Fibroblast of mammary gland (primary cell): ENCODE results near the gene NUP214.

Source experiments
- DNase-seq: peaks from one replicate; pipeline ENCODE4 v3.0.0-alpha.2; 2010; ENCODE audit warnings: low read depth
- H3K4me3 ChIP-seq: 2 replicates; pipeline ENCODE4 v1.5.1; 2011; ENCODE audit warnings: low read depth, mild to moderate bottlenecking, low read length, moderate library complexity; ENCODE audit not compliant: control insufficient read depth
- CTCF ChIP-seq: conservative IDR thresholded peaks from 2 replicates; pipeline ENCODE4 v1.5.1; 2011; ENCODE audit warnings: low read depth, low read length, inconsistent platforms; ENCODE audit not compliant: control insufficient read depth, insufficient read depth

NUP214 gene

GRCh38 chr9:131246618-131247017 lies 121.2 kb downstream of the NUP214 start:
- TF ChIP-seq CTCF = no peak
- no peak for DNase-seq
- H3K4me3 ChIP-seq = no peak overlapping the region

GRCh38 chr9:131252120-131252519 lies 126.7 kb downstream of the NUP214 start:
- TF ChIP-seq CTCF = no peak
- H3K4me3 ChIP-seq = no peak overlapping the region
- DNase-seq = no peak

- TF ChIP-seq CTCF = no peak
- no peak overlapping the region for H3K4me3 ChIP-seq
- DNase-seq = no peak
These were observed 128.6 kb downstream of the NUP214 start for GRCh38 chr9:131253891-131254491.

GRCh38 chr9:131254626-131255025 lies 129.2 kb downstream of the NUP214 start:
- H3K4me3 ChIP-seq = no peak overlapping the region
- no peak for DNase-seq
- no peak for TF ChIP-seq CTCF

GRCh38 chr9:131255676-131256197 lies 130.4 kb downstream of the NUP214 start:
- no peak overlapping the region for H3K4me3 ChIP-seq
- DNase-seq = no peak
- TF ChIP-seq CTCF = no peak

GRCh38 chr9:131257266-131258025 lies 132.1 kb downstream of the NUP214 start:
- no peak for DNase-seq
- TF ChIP-seq CTCF = no peak
- H3K4me3 ChIP-seq = no peak overlapping the region

- TF ChIP-seq CTCF = no peak
- no peak for DNase-seq
- no peak overlapping the region for H3K4me3 ChIP-seq
These were observed 132.8 kb downstream of the NUP214 start for GRCh38 chr9:131258186-131258585.
